RWPE2 (cell line): ENCODE measurements around the gene BUB1.

Experiments
- ATAC-seq: fragments of 200-7000 bp; cut with Tn5 transposase; 3 replicates; pipeline ENCODE4 v1.9.1; 2021; ENCODE audit warnings: low read depth
- DNase-seq: peaks from one replicate; pipeline ENCODE4 v3.0.0-alpha.2; 2020; ENCODE audit warnings: low spot score
- H3K27ac ChIP-seq: fragments of 450-650 bp; 2 replicates; pipeline ENCODE4 v1.5.1; 2017; ENCODE audit warnings: mild to moderate bottlenecking; ENCODE audit not compliant: poor library complexity, severe bottlenecking
- H3K27me3 ChIP-seq: fragments of 250-450 bp; sonication (Bioruptor Pico); 2 replicates; pipeline ENCODE4 v1.5.1; 2021; ENCODE audit warnings: mild to moderate bottlenecking, moderate library complexity; ENCODE audit not compliant: insufficient read depth, poor library complexity, severe bottlenecking
- H3K36me3 ChIP-seq: fragments of 250-450 bp; sonication (Bioruptor Pico); 2 replicates; pipeline ENCODE4 v1.5.1; 2020; ENCODE audit warnings: low read depth, mild to moderate bottlenecking, moderate library complexity
- H3K4me1 ChIP-seq: fragments of 250-450 bp; sonication (Bioruptor Pico); 2 replicates; pipeline ENCODE4 v1.5.1; 2021; ENCODE audit warnings: mild to moderate bottlenecking, moderate library complexity; ENCODE audit not compliant: insufficient read depth, poor library complexity, severe bottlenecking
- H3K4me3 ChIP-seq: fragments of 250-450 bp; sonication (Bioruptor Pico); 2 replicates; pipeline ENCODE4 v1.5.1; 2021; ENCODE audit warnings: mild to moderate bottlenecking, moderate library complexity; ENCODE audit not compliant: severe bottlenecking
- H3K9me3 ChIP-seq: fragments of 250-450 bp; sonication (Bioruptor Pico); 2 replicates; pipeline ENCODE4 v1.5.1; 2021; ENCODE audit warnings: mild to moderate bottlenecking, moderate library complexity; ENCODE audit not compliant: severe bottlenecking
- CTCF ChIP-seq: fragments of 450-650 bp; IDR thresholded peaks from one replicate; pipeline ENCODE4 v1.5.1; 2017; ENCODE audit warnings: mild to moderate bottlenecking, moderate library complexity; ENCODE audit not compliant: poor library complexity, severe bottlenecking

Gene BUB1

GRCh38 chr2:110720547-110720946 lies 42.7 kb upstream of the BUB1 start:
- H3K27ac ChIP-seq, result no peak overlapping the region
- no peak for DNase-seq
- no peak overlapping the region for H3K4me3 ChIP-seq
- no peak for TF ChIP-seq CTCF
- peaks cover 9% of the 10 kb centered on the region for H3K27me3 ChIP-seq
- no peaks in the 10 kb centered on the region; the same call in 1 of the 2 replicates for H3K36me3 ChIP-seq
- H3K4me1 ChIP-seq, result no peaks in the 10 kb centered on the region
- ATAC-seq, result no peak
- no peaks in the 10 kb centered on the region for H3K9me3 ChIP-seq

- Histone ChIP-seq H3K36me3 (no peaks in the 10 kb centered on the region; the same call in 1 of the 2 replicates), H3K27me3 (peaks cover 12% of the 10 kb centered on the region), H3K27ac (no peak overlapping the region), H3K4me3 (no peak overlapping the region), H3K9me3 (no peaks in the 10 kb centered on the region), H3K4me1 (no peaks in the 10 kb centered on the region)
- DNase-seq, result no peak
- TF ChIP-seq CTCF, result no peak
- no peak for ATAC-seq
Measured at GRCh38 chr2:110718990-110719389, 41.1 kb upstream of the BUB1 start.

- DNase-seq, result no peak
- Histone ChIP-seq H3K9me3 (no peaks in the 10 kb centered on the region), H3K4me3 (no peak overlapping the region), H3K27ac (no peak overlapping the region), H3K4me1 (no peaks in the 10 kb centered on the region), H3K27me3 (peaks cover 12% of the 10 kb centered on the region), H3K36me3 (no peaks in the 10 kb centered on the region; the same call in 1 of the 2 replicates)
- no peak for ATAC-seq
- TF ChIP-seq CTCF, result no peak
Measured at GRCh38 chr2:110718382-110718781, 40.5 kb upstream of the BUB1 start.

GRCh38 chr2:110717734-110718133 lies 39.9 kb upstream of the BUB1 start:
- Histone ChIP-seq H3K4me1 (no peaks in the 10 kb centered on the region), H3K27me3 (peaks cover 7% of the 10 kb centered on the region), H3K4me3 (no peak overlapping the region), H3K27ac (no peak overlapping the region), H3K36me3 (no peaks in the 10 kb centered on the region; the same call in 1 of the 2 replicates), H3K9me3 (no peaks in the 10 kb centered on the region)
- ATAC-seq (no peak), DNase-seq (no peak)
- no peak for TF ChIP-seq CTCF

GRCh38 chr2:110716959-110717645 lies 39.2 kb upstream of the BUB1 start:
- TF ChIP-seq CTCF, result no peak

More at GRCh38 chr2:110716959-110717645, 39.2 kb upstream of the BUB1 start:
- Histone ChIP-seq H3K4me1 (no peaks in the 10 kb centered on the region), H3K27me3 (peaks cover 7% of the 10 kb centered on the region), H3K9me3 (no peaks in the 10 kb centered on the region), H3K4me3 (no peak overlapping the region), H3K36me3 (no peaks in the 10 kb centered on the region; the same call in 1 of the 2 replicates), H3K27ac (no peak overlapping the region)
- DNase-seq (no peak), ATAC-seq (no peak)
